ENCODE results near the gene LSAMP. TPM values are rescaled to one million over a fixed set of nuclear protein-coding genes. Genes with fewer than 3 reads are reported as not detected.

The LSAMP gene
- total RNA-seq, 4 donors from 2014 or later = 1.2 to 3.0 (median 1.8) TPM

DNA sequence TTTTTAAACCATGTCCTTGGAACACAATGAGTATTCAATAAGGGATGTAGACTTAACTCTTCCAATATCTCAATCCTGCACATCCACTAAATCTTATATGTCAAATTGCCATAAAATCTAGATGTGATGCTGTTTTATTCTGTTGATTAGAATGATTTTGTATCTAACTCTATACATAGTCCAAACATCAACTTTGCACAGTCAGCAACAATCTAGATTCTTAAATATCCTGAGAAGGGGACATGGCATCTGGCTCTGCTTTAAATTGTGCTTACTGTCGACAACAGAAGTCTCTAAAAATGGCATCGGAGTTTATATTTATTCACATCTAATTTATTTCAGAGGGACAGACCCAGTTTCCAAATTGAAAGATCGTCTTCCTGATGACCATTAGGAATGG, 545.8 kb downstream of the LSAMP start:
- intact Hi-C loops (cut with DNase I) = no loop called here
- no peaks in the 10 kb centered on the region for H3K27me3 ChIP-seq
- 72% methylated on average over 3 of the region's 3 CpGs for WGBS
- H3K4me3 ChIP-seq = no peak overlapping the region
- DNase-seq (ENCODE audit: extremely low spot score) = no peak
- no peak for TF ChIP-seq POLR2A (IDR thresholded peaks at IDR 0.05; ENCODE audit: low read depth)
- TF ChIP-seq POLR2AphosphoS5 (IDR thresholded peaks at IDR 0.05) = no peak
- TF ChIP-seq EP300 (IDR thresholded peaks at IDR 0.05) = no peak
- TF ChIP-seq, protein P1, sequence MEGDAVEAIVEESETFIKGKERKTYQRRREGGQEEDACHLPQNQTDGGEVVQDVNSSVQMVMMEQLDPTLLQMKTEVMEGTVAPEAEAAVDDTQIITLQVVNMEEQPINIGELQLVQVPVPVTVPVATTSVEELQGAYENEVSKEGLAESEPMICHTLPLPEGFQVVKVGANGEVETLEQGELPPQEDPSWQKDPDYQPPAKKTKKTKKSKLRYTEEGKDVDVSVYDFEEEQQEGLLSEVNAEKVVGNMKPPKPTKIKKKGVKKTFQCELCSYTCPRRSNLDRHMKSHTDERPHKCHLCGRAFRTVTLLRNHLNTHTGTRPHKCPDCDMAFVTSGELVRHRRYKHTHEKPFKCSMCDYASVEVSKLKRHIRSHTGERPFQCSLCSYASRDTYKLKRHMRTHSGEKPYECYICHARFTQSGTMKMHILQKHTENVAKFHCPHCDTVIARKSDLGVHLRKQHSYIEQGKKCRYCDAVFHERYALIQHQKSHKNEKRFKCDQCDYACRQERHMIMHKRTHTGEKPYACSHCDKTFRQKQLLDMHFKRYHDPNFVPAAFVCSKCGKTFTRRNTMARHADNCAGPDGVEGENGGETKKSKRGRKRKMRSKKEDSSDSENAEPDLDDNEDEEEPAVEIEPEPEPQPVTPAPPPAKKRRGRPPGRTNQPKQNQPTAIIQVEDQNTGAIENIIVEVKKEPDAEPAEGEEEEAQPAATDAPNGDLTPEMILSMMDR (IDR thresholded peaks at IDR 0.05) = no peak
- H3K36me3 ChIP-seq = no peaks in the 10 kb centered on the region
- H3K4me1 ChIP-seq = no peaks in the 10 kb centered on the region
- H3K27ac ChIP-seq (replicated peaks in 1 of 4) = no peak overlapping the region
- H3K9me3 ChIP-seq = no peaks in the 10 kb centered on the region

DNA sequence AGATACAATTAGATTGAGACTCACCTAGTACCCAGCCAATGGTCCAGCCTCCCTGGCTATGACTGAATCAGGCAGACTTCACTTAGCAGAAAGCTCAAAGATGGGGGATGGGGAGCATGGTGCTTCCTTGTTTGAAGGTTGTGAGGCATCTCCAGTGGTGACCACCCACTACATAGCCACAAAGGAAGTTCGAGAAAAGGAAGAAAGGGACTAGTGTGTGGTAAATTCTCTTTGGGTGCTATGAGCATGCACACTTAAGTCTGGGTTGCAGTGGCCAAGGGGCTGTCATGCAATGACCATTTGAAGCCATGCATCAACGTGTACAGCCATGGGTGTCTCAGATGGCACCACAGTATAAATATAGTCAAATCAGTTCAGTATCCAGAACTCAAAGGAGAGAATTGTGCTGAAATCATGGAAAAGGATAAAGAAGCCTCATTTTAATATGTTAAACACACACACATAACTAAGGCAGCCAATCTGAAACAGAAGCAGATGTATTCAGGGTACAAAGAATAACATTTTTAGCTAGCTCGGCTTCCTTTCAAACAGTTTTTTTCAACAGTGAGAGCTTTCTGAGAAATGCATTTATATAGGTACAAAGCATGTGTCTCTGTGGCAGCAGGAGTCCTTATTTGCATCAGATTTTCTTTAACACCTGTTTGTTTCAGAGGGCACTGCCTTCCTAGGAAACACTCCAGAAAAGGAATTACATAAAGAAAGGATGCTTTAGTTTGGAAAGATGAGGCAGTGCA, 546.5 kb downstream of the LSAMP start:
- H3K4me1 ChIP-seq = no peaks in the 10 kb centered on the region
- 66% methylated on average over 3 of the region's 3 CpGs for WGBS
- intact Hi-C loops (cut with DNase I) = no loop called here
- no peaks in the 10 kb centered on the region for H3K27me3 ChIP-seq
- H3K9me3 ChIP-seq = no peaks in the 10 kb centered on the region
- H3K4me3 ChIP-seq = no peak overlapping the region
- H3K27ac ChIP-seq (replicated peaks in 1 of 4) = no peak overlapping the region
- no peak for DNase-seq (ENCODE audit: extremely low spot score)
- no peaks in the 10 kb centered on the region for H3K36me3 ChIP-seq
- TF ChIP-seq POLR2A (IDR thresholded peaks at IDR 0.05; ENCODE audit: low read depth) (no peak), POLR2AphosphoS5 (IDR thresholded peaks at IDR 0.05) (no peak), EP300 (IDR thresholded peaks at IDR 0.05) (no peak)
- TF ChIP-seq, protein P1 (IDR thresholded peaks at IDR 0.05) = no peak

GRCh38 chr3:115891006-115891636, 554.2 kb downstream of the LSAMP start:
- Histone ChIP-seq H3K36me3 (no peaks in the 10 kb centered on the region), H3K4me1 (no peaks in the 10 kb centered on the region), H3K9me3 (no peaks in the 10 kb centered on the region), H3K27ac (replicated peaks in 1 of 4) (no peak overlapping the region), H3K4me3 (no peak overlapping the region), H3K27me3 (no peaks in the 10 kb centered on the region)
- no peak for DNase-seq (ENCODE audit: extremely low spot score)
- TF ChIP-seq EP300 (IDR thresholded peaks at IDR 0.05) (no peak), POLR2A (IDR thresholded peaks at IDR 0.05; ENCODE audit: low read depth) (no peak), POLR2AphosphoS5 (IDR thresholded peaks at IDR 0.05) (no peak)
- TF ChIP-seq, protein P1 (IDR thresholded peaks at IDR 0.05) = no peak
- WGBS = 85% methylated on average over 2 of the region's 2 CpGs
- intact Hi-C loops (cut with DNase I) = no loop called here

DNA sequence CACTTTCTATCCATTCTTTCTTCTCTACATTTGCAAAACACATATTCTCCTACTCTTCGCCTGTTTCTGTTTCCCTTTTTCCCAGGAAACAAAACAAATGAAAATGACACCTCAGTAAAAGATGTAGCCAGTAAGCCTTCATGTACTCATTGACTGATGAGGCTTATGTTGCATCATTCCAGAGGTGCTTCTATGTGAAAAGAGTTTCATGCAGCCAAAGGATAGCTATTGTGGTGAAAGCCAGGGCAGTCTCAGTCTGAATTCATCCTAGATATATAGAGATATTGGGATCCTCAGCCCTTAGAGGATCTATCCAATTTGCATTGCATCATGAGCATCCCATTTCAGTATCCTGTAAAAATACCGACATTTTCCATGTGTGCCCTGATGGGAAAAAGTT, 554.7 kb downstream of the LSAMP start:
- H3K4me3 ChIP-seq = no peak overlapping the region
- intact Hi-C loops (cut with DNase I) = no loop called here
- H3K27ac ChIP-seq (replicated peaks in 1 of 4) = no peak overlapping the region
- TF ChIP-seq, protein P1 (IDR thresholded peaks at IDR 0.05) = no peak
- TF ChIP-seq POLR2A (IDR thresholded peaks at IDR 0.05; ENCODE audit: low read depth) (no peak), EP300 (IDR thresholded peaks at IDR 0.05) (no peak), POLR2AphosphoS5 (IDR thresholded peaks at IDR 0.05) (no peak)
- no peaks in the 10 kb centered on the region for H3K27me3 ChIP-seq
- DNase-seq (ENCODE audit: extremely low spot score) = no peak
- H3K4me1 ChIP-seq = no peaks in the 10 kb centered on the region
- H3K9me3 ChIP-seq = no peaks in the 10 kb centered on the region
- WGBS = 72% methylated on average over 2 of the region's 2 CpGs
- H3K36me3 ChIP-seq = no peaks in the 10 kb centered on the region

Data from esophagus muscularis mucosa (tissue), 4 donors.